LNCaP clone FGC (cell line): Measurements from ENCODE around the gene EBF3.

Experiments
- DNase-seq: peaks from one replicate; pipeline ENCODE4 v3.0.0-alpha.2; 2011; ENCODE audit warnings: low read depth
- H3K4me3 ChIP-seq: 2 replicates; pipeline ENCODE4 v1.5.1; 2011; ENCODE audit warnings: mild to moderate bottlenecking, low read depth, low read length, control low read depth
- TF ChIP-seq, protein P1 (sequence below): IDR thresholded peaks from 2 replicates; pipeline ENCODE4 v1.5.1; 2012; ENCODE audit warnings: mild to moderate bottlenecking; ENCODE audit not compliant: control insufficient read depth, insufficient read depth; ENCODE audit errors: extremely low read depth

Gene EBF3

GRCh38 chr10:129869596-129870473, 94.2 kb downstream of the EBF3 start:
- DNase-seq: no peak
- H3K4me3 ChIP-seq: no peak overlapping the region
- TF ChIP-seq, protein P1, sequence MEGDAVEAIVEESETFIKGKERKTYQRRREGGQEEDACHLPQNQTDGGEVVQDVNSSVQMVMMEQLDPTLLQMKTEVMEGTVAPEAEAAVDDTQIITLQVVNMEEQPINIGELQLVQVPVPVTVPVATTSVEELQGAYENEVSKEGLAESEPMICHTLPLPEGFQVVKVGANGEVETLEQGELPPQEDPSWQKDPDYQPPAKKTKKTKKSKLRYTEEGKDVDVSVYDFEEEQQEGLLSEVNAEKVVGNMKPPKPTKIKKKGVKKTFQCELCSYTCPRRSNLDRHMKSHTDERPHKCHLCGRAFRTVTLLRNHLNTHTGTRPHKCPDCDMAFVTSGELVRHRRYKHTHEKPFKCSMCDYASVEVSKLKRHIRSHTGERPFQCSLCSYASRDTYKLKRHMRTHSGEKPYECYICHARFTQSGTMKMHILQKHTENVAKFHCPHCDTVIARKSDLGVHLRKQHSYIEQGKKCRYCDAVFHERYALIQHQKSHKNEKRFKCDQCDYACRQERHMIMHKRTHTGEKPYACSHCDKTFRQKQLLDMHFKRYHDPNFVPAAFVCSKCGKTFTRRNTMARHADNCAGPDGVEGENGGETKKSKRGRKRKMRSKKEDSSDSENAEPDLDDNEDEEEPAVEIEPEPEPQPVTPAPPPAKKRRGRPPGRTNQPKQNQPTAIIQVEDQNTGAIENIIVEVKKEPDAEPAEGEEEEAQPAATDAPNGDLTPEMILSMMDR: no peak

- no peak for DNase-seq
- TF ChIP-seq, protein P1: no peak
- H3K4me3 ChIP-seq: no peak overlapping the region
These were observed 95.5 kb downstream of the EBF3 start for GRCh38 chr10:129868449-129869035.

GRCh38 chr10:129867631-129868179, 96.4 kb downstream of the EBF3 start:
- DNase-seq: no peak
- TF ChIP-seq, protein P1: no peak
- no peak overlapping the region for H3K4me3 ChIP-seq

- TF ChIP-seq, protein P1: no peak
- no peak for DNase-seq
- no peak overlapping the region for H3K4me3 ChIP-seq
These were observed 97.2 kb downstream of the EBF3 start for GRCh38 chr10:129866894-129867293.

GRCh38 chr10:129865960-129866359, 98.1 kb downstream of the EBF3 start:
- H3K4me3 ChIP-seq: no peak overlapping the region
- no peak for DNase-seq
- TF ChIP-seq, protein P1: no peak

DNA sequence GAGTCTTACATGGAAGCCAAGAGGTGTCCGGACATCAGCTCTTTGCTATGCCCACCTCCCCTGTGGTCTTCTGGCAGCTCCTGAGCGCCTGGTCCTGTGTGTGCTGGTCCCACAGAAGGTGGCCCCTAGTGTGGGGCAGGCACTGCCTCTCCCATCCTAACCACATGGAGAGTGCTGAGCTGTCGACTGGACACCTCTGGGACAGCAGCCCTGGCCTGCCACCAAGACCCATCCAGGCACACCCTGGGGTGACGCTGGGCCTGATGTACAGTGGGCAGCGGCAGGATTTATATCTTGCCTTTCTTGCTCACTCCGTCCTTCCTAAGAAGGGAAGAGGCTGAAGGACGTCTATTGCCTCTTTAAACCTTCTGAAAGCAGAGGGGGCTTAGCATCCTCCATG, 98.7 kb downstream of the EBF3 start:
- H3K4me3 ChIP-seq: no peak overlapping the region
- no peak for DNase-seq
- TF ChIP-seq, protein P1: no peak
